Gastroesophageal sphincter (tissue), 3 donors: Measurements from ENCODE around the gene RRP12.

Source experiments
- EP300 ChIP-seq: sonication (generic); formaldehyde crosslinking; IDR thresholded peaks from one replicate; pipeline ENCODE4 v1.6.1; 2017; ENCODE audit warnings: antibody characterized with exemption, mild to moderate bottlenecking
- POLR2A ChIP-seq, 2 donors: fragments of 450-650 bp; IDR thresholded peaks; one replicate each; pipeline ENCODE4 v1.6.1; 2017; ENCODE audit warnings: antibody characterized with exemption in 2 of 2, mild to moderate bottlenecking in 2 of 2, moderate library complexity in 1 of 2
- TF ChIP-seq, protein P1 (sequence below), 4 experiments: fragments of 200-600 bp in 2 of 4; fragments of 450-650 bp in 2 of 4; sonication (generic) in 1 of 4; IDR thresholded peaks; one replicate each; pipeline ENCODE4 v1.5.1; 2017 to 2019; ENCODE audit warnings: antibody characterized with exemption in 4 of 4, mild to moderate bottlenecking in 2 of 4, moderate library complexity in 2 of 4

DNA sequence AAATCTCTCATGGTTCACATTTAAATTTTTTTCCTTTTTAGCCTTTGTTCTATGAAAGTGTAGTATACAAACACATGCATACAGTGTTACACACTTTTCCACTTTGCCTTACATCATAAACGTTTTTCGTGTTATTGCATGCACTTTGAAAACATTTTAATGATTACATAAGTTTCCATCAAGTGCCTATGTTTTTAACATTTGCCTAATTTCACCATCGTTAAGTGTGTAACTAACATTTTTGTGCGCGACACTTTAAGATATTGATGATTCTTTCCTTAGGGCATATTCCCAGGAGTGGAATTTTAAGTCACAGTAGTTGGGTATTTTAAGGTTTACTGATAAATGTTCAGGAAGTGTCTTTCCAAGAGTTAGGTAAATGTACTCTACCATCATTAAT is 65.1 kb downstream of the RRP12 start:
- no peak for TF ChIP-seq POLR2A (IDR thresholded peaks at IDR 0.05)
- no peak for TF ChIP-seq EP300
- TF ChIP-seq, protein P1, sequence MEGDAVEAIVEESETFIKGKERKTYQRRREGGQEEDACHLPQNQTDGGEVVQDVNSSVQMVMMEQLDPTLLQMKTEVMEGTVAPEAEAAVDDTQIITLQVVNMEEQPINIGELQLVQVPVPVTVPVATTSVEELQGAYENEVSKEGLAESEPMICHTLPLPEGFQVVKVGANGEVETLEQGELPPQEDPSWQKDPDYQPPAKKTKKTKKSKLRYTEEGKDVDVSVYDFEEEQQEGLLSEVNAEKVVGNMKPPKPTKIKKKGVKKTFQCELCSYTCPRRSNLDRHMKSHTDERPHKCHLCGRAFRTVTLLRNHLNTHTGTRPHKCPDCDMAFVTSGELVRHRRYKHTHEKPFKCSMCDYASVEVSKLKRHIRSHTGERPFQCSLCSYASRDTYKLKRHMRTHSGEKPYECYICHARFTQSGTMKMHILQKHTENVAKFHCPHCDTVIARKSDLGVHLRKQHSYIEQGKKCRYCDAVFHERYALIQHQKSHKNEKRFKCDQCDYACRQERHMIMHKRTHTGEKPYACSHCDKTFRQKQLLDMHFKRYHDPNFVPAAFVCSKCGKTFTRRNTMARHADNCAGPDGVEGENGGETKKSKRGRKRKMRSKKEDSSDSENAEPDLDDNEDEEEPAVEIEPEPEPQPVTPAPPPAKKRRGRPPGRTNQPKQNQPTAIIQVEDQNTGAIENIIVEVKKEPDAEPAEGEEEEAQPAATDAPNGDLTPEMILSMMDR (IDR thresholded peaks at IDR 0.05), result no peak
